Hepatocyte (in vitro differentiated cells): ENCODE measurements around the gene C7orf33. TPM values are rescaled to one million over a fixed set of nuclear protein-coding genes. Genes with fewer than 3 reads are reported as not detected.

Source experiments
- DNase-seq: peaks from one replicate; pipeline ENCODE4 v3.0.0-alpha.2; 2016; ENCODE audit warnings: low spot score
- H2AFZ ChIP-seq: fragments of 200-600 bp; sonication (generic); 2 replicates; pipeline ENCODE4 v1.6.0; 2016; ENCODE audit warnings: antibody characterized with exemption, mild to moderate bottlenecking
- H3K27ac ChIP-seq: fragments of 200-600 bp; sonication (generic); 2 replicates; pipeline ENCODE4 v1.5.1; 2016; ENCODE audit warnings: mild to moderate bottlenecking
- H3K27me3 ChIP-seq: fragments of 200-600 bp; sonication (generic); 2 replicates; pipeline ENCODE4 v1.6.1; 2016
- H3K36me3 ChIP-seq: fragments of 200-600 bp; sonication (generic); replicated peaks from 2 replicates; pipeline ENCODE4 v1.5.1; 2016; ENCODE audit warnings: low read depth; ENCODE audit not compliant: insufficient read depth
- H3K4me1 ChIP-seq: fragments of 200-600 bp; sonication (generic); 2 replicates; pipeline ENCODE4 v1.5.1; 2016; ENCODE audit warnings: mild to moderate bottlenecking, moderate library complexity; ENCODE audit not compliant: insufficient read depth
- H3K4me2 ChIP-seq: fragments of 200-600 bp; sonication (generic); 2 replicates; pipeline ENCODE4 v1.6.0; 2016
- H3K4me3 ChIP-seq: fragments of 200-600 bp; sonication (generic); 2 replicates; pipeline ENCODE4 v1.5.1; 2016; ENCODE audit warnings: mild to moderate bottlenecking
- H3K79me2 ChIP-seq: fragments of 200-600 bp; sonication (generic); 2 replicates; pipeline ENCODE4 v1.6.0; 2017; ENCODE audit warnings: mild to moderate bottlenecking
- H3K9me2 ChIP-seq: fragments of 200-600 bp; sonication (generic); replicated peaks from 2 replicates; pipeline ENCODE4 v1.6.0; 2017; ENCODE audit warnings: mild to moderate bottlenecking; ENCODE audit not compliant: insufficient read depth
- H3K9me3 ChIP-seq: fragments of 200-600 bp; sonication (generic); 2 replicates; pipeline ENCODE4 v1.5.1; 2016; ENCODE audit warnings: low read depth, mild to moderate bottlenecking
- H4K20me1 ChIP-seq: fragments of 200-600 bp; sonication (generic); 2 replicates; pipeline ENCODE4 v1.6.0; 2016; ENCODE audit warnings: mild to moderate bottlenecking; ENCODE audit not compliant: insufficient read depth, poor library complexity, severe bottlenecking
- EZH2 ChIP-seq: fragments of 200-600 bp; sonication (generic); IDR thresholded peaks from 2 replicates; pipeline ENCODE4 v1.6.1; 2016; ENCODE audit warnings: antibody characterized with exemption, mild to moderate bottlenecking, borderline replicate concordance
- EZH2phosphoT487 ChIP-seq: fragments of 200-600 bp; sonication (generic); IDR thresholded peaks from one replicate; pipeline ENCODE4 v1.6.1; 2018; ENCODE audit warnings: antibody characterized with exemption, mild to moderate bottlenecking, low read depth, moderate library complexity; ENCODE audit not compliant: unreplicated experiment, severe bottlenecking
- WGBS: methylation state at CpG from one replicate; pipeline ENCODE4 v1.1.6; 2016; ENCODE audit warnings: low lambda C conversion rate; ENCODE audit errors: missing lambda C conversion rate; 5-methylcytosine and 5-hydroxymethylcytosine counted together
- polyA plus RNA-seq: library from polyadenylated mRNA; unstranded; fragments of >200 nt; fragmentation: Nextera tagmentation; extraction: Ambion mirVana; gene quantifications from 2 replicates; pipeline ENCODE4 v1.2.1, GENCODE V29; 2016
- total RNA-seq: library from RNA; depleted of rRNA; stranded (reverse); fragments of >200 nt; gene quantifications from 2 replicates; pipeline ENCODE4 v1.2.3, GENCODE V29; 2014
- TF ChIP-seq, protein P1 (sequence below): fragments of 200-600 bp; sonication (generic); IDR thresholded peaks from 2 replicates; pipeline ENCODE4 v1.5.1; 2016; ENCODE audit warnings: antibody characterized with exemption, mild to moderate bottlenecking; ENCODE audit not compliant: poor library complexity

The C7orf33 gene
- total and polyA plus RNA-seq, 2 experiments from 2014 or later = not detected

- WGBS = 91% methylated on average over 3 of the region's 3 CpGs
- Histone ChIP-seq H3K9me2 (no peaks in the 10 kb centered on the region), H3K9me3 (no peaks in the 10 kb centered on the region), H3K4me2 (no peak overlapping the region), H3K4me1 (no peaks in the 10 kb centered on the region), H3K27ac (no peak overlapping the region), H4K20me1 (no peaks in the 10 kb centered on the region), H3K79me2 (no peaks in the 10 kb centered on the region), H3K4me3 (no peak overlapping the region), H3K27me3 (no peaks in the 10 kb centered on the region), H3K36me3 (no peaks in the 10 kb centered on the region), H2AFZ (no peak overlapping the region)
- TF ChIP-seq, protein P1, sequence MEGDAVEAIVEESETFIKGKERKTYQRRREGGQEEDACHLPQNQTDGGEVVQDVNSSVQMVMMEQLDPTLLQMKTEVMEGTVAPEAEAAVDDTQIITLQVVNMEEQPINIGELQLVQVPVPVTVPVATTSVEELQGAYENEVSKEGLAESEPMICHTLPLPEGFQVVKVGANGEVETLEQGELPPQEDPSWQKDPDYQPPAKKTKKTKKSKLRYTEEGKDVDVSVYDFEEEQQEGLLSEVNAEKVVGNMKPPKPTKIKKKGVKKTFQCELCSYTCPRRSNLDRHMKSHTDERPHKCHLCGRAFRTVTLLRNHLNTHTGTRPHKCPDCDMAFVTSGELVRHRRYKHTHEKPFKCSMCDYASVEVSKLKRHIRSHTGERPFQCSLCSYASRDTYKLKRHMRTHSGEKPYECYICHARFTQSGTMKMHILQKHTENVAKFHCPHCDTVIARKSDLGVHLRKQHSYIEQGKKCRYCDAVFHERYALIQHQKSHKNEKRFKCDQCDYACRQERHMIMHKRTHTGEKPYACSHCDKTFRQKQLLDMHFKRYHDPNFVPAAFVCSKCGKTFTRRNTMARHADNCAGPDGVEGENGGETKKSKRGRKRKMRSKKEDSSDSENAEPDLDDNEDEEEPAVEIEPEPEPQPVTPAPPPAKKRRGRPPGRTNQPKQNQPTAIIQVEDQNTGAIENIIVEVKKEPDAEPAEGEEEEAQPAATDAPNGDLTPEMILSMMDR = no peak
- TF ChIP-seq EZH2 (no peak), EZH2phosphoT487 (no peak)
- no peak for DNase-seq
These were observed 36.3 kb downstream of the C7orf33 start for GRCh38 chr7:148626828-148627227.

GRCh38 chr7:148628011-148628410 is 37.4 kb downstream of the C7orf33 start:
- DNase-seq = no peak
- no peaks in the 10 kb centered on the region for H3K9me3 ChIP-seq
- H3K9me2 ChIP-seq = no peaks in the 10 kb centered on the region
- H3K4me3 ChIP-seq = no peak overlapping the region
- no peaks in the 10 kb centered on the region for H3K79me2 ChIP-seq
- TF ChIP-seq EZH2phosphoT487 (no peak), EZH2 (no peak)
- TF ChIP-seq, protein P1 = no peak
- H4K20me1 ChIP-seq = no peaks in the 10 kb centered on the region
- no peaks in the 10 kb centered on the region for H3K27me3 ChIP-seq
- H3K36me3 ChIP-seq = no peaks in the 10 kb centered on the region
- 74% methylated on average over 7 of the region's 7 CpGs for WGBS
- no peaks in the 10 kb centered on the region for H3K4me1 ChIP-seq
- no peak overlapping the region for H2AFZ ChIP-seq
- no peak overlapping the region for H3K4me2 ChIP-seq
- no peak overlapping the region for H3K27ac ChIP-seq

DNA sequence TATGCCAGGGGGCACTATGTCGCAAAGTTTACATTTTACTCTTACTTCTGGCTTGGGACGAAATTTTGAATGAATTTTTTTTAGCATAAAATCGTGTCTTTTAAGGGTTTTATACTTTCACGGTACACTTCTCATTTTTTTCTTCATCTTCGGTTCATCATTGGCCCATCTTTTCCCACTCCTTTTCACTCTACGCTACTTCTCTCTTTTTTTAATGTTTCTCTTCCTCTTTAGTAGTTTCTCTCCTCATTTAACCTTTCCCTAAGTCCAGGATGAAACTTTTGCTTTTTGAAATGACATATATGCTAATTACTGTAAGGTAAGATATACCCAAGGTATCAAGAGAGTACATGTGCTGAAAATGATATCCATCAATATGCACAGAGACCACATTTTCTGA is 39.5 kb downstream of the C7orf33 start:
- 92% methylated on average over 6 of the region's 6 CpGs for WGBS
- TF ChIP-seq EZH2phosphoT487 (no peak), EZH2 (no peak)
- no peaks in the 10 kb centered on the region for H3K36me3 ChIP-seq
- H2AFZ ChIP-seq = no peak overlapping the region
- H3K4me3 ChIP-seq = no peak overlapping the region
- no peak overlapping the region for H3K27ac ChIP-seq
- no peaks in the 10 kb centered on the region for H3K27me3 ChIP-seq
- H3K4me2 ChIP-seq = no peak overlapping the region
- H3K9me3 ChIP-seq = no peaks in the 10 kb centered on the region
- H3K79me2 ChIP-seq = no peaks in the 10 kb centered on the region
- no peaks in the 10 kb centered on the region for H4K20me1 ChIP-seq
- no peak for DNase-seq
- no peaks in the 10 kb centered on the region for H3K4me1 ChIP-seq
- no peaks in the 10 kb centered on the region for H3K9me2 ChIP-seq

- no peaks in the 10 kb centered on the region for H3K4me1 ChIP-seq
- H3K79me2 ChIP-seq = no peaks in the 10 kb centered on the region
- no peak overlapping the region for H2AFZ ChIP-seq
- no peaks in the 10 kb centered on the region for H4K20me1 ChIP-seq
- H3K27me3 ChIP-seq = no peaks in the 10 kb centered on the region
- H3K4me2 ChIP-seq = no peak overlapping the region
- H3K36me3 ChIP-seq = no peaks in the 10 kb centered on the region
- no peaks in the 10 kb centered on the region for H3K9me2 ChIP-seq
- H3K27ac ChIP-seq = no peak overlapping the region
- TF ChIP-seq EZH2 = no peak
- TF ChIP-seq EZH2phosphoT487 = no peak
- TF ChIP-seq, protein P1 = no peak
- DNase-seq = no peak
- H3K4me3 ChIP-seq = no peak overlapping the region
- no peaks in the 10 kb centered on the region for H3K9me3 ChIP-seq
- 86% methylated on average over 6 of the region's 6 CpGs for WGBS
These were observed 43.2 kb downstream of the C7orf33 start for GRCh38 chr7:148633761-148634160.
